GM19193 (cell line): ENCODE measurements around the gene DPH2.

Experiments
- POLR2A ChIP-seq: IDR thresholded peaks from 4 replicates; pipeline ENCODE4 v1.6.1; 2011; ENCODE audit not compliant: insufficient read depth, insufficient read length; ENCODE audit errors: extremely low read depth

Gene DPH2, protein sequence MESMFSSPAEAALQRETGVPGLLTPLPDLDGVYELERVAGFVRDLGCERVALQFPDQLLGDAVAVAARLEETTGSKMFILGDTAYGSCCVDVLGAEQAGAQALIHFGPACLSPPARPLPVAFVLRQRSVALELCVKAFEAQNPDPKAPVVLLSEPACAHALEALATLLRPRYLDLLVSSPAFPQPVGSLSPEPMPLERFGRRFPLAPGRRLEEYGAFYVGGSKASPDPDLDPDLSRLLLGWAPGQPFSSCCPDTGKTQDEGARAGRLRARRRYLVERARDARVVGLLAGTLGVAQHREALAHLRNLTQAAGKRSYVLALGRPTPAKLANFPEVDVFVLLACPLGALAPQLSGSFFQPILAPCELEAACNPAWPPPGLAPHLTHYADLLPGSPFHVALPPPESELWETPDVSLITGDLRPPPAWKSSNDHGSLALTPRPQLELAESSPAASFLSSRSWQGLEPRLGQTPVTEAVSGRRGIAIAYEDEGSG

DNA sequence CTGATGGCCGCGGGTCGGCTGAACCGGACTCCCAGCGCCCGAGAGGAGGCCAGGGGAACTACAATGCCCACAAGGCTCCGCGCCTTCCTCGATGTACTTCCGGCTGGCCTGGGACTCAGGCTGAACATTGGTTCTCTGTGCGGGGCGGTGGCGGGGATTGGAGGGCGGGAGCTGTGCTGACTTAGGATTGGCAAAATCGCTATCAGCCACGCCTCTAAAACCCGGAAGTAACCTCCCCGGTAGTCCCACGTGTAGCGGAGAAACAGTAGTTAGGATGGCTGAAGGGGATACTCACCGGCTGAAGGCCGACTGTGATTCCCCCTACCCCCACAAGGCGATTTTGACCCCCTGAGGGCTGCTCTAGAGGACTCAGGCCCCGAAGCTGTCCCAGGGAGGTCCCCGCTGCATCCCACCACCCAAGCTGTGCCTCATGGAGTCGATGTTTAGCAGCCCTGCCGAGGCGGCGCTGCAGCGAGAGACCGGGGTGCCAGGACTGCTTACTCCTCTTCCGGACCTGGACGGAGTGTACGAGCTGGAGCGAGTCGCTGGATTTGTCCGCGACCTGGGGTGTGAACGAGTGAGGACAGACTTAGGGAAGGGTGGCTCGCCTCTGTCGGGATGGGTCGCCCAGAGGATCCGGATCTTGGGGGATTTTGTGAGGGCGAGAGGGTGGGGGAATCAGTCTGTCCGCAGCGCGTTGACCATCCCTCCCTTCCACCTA is at the start of gene DPH2:
TSS of gene DPH2 (plus strand) at position 265 of the 721 bp plus-strand sequence. CDS start at position 431, 166 bp downstream.
- peak; percentile 60 for TF ChIP-seq POLR2A

DNA sequence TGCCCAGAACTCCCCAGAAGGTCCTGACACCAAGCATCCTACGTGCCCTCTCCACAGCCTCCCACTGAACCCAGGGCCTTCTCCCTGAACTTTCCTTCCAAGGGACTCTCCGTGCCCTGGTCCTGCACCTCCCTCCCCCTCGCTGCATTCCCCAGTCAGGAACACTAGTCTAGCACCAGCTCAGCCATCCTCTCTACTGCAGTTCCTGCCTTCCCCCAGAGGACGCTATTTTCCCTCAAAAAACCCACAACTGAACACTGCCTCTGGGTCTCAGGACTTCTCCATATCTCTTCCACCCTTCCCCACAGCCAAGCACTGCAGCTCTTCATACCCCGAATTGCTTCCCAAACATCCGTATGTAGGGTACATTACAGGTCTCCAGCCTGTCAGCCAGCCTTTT is 48.8 kb upstream of the DPH2 start:
- no peak for TF ChIP-seq POLR2A

DNA sequence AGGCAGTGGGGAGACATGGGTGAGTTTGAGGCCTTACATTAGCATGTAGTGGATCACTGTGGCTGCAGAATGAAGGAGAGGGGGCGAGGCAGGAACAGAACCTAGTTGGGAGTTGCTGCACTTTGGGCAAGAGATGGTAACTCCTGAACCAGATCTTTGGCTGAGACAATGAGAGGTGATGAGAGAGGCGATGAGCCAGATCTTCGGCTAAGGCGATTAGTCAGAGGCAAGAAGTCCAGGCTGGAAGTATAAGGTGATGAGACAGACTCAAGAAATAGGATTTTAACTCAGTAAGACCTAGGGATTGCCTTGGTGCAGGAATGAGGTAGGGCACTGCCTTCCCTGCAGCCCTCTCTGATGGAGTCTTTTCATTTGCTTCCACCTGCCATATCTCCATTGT is 45.3 kb upstream of the DPH2 start:
- no peak for TF ChIP-seq POLR2A

DNA sequence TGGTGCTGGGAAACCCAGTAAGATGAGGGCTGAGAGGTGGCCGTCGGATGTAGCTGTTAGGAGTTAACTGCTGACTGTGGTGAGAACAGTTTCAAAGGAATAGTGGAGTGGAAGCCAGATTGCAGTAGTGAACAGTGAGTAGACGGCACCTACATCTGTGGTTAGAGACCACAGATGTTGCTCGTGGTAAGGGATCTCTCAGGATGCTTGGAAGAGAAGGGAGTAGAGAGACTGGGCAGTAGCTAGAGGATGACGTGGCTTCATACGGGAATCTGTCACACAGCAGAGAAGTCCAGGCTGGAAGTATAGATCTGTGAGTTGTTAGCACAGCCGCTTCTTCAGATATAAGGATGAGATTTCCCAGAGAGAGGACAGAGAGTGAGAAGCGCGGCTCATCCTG is 44.0 kb upstream of the DPH2 start:
- TF ChIP-seq POLR2A: no peak

DNA sequence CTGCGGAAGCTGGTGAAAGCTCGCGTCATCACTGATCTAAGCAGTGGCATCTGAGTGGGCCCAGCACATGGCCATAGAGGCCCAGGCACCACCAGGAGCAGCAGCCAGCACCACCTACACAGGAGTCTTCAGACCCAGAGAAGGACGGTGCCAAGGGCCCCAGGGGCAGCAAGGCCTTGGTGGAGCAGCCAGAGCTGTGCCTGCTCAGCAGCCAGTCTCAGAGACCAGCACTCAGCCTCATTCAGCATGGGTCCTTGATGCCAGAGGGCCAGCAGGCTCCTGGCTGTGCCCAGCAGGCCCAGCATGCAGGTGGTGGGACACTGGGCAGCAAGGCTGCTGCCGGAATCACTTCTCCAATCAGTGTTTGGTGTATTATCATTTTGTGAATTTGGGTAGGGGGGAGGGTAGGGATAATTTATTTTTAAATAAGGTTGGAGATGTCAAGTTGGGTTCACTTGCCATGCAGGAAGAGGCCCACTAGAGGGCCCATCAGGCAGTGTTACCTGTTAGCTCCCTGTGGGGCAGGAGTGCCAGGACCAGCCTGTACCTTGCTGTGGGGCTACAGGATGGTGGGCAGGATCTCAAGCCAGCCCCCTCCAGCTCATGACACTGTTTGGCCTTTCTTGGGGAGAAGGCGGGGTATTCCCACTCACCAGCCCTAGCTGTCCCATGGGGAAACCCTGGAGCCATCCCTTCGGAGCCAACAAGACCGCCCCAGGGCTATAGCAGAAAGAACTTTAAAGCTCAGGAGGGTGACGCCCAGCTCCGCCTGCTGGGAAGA is 39.5 kb upstream of the DPH2 start:
- no peak for TF ChIP-seq POLR2A

DNA sequence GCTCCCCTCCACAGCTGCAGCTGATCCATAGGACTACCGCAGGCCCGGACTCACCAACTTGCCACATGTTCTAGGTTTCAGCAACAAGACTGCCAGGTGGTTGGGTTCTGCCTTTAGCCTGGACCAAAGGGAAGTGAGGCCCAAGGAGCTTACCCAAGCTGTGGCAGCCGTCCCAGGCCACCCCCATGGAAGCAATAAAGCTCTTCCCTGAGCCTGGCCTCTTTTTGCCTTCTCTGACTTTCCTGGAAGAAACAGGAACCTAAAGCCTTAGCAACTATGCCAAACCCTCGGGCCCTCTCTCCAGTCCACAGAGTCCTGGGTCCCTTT is 38.9 kb upstream of the DPH2 start:
- TF ChIP-seq POLR2A: no peak

DNA sequence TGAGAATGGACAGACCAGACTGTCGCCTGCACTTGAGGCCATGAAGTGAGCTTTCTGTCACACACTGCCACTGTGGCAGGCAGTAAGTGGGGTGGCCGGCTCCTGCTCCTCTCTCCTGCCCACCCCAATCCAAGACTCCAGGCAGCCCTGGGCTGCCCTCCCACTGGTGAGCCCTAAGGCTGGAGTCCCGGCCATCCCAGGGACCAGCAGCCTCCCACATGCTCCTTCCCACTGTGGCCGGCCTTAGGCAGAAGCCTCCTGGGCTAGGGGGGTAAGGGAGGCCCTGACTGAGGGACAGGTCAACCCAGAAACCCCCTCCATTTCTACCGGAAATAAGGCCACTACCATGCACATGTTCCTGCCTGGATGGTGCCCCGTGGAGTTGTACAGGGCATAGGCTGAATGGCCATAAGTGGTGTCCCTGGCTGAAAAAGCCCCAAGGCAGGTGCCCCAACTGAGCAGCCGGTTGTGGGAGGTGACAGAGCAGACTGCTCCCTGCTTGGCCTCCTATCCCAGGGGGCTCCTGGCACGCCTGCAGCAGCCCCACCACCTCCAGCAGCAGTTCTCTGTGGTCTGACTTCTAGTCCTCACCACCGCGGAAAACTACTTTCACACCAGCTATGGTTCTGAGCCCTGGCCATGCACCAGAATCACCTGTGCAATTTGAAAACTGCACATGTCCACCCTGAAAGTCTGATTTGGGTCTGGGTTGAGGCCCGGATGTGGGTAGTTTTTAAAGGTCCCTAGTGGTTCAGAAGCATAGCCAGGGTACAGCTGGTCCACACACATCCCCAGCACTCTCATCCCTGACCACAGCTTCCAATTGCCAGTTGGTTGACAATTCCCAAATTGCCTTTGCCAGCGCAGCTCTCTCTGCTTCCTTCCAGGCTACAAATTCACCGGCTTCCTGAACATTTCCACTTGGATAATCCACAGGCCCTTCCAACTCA is 37.8 kb upstream of the DPH2 start:
- no peak for TF ChIP-seq POLR2A

DNA sequence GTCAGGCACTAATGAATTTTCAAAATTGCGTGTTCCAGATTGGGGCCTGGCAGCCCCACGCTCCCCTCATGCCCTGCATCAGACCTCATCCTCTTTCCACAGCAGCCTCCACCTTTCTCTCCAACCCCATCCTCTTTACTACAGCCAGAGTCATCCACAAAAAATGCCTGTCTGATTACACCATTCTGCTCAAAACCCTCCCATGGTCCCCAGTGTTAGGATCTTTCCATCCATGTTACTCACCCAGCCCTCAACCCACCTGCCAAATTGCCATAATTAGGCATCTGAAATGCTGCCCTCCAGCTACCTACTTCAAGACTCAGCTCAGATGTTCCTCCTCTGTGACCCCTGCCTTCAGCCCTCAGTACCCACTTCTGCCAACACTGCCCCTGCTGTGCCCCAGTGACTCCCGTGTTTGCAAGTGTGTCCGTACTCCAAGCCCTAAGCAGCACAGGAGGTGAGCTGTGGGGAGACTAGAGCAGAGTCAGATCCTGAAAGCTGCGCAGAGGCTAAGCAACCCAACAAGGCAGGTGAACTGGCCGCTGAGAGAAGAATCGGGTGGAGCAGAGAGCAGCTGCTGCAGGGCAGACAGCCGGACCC is 36.9 kb upstream of the DPH2 start:
- no peak for TF ChIP-seq POLR2A

DNA sequence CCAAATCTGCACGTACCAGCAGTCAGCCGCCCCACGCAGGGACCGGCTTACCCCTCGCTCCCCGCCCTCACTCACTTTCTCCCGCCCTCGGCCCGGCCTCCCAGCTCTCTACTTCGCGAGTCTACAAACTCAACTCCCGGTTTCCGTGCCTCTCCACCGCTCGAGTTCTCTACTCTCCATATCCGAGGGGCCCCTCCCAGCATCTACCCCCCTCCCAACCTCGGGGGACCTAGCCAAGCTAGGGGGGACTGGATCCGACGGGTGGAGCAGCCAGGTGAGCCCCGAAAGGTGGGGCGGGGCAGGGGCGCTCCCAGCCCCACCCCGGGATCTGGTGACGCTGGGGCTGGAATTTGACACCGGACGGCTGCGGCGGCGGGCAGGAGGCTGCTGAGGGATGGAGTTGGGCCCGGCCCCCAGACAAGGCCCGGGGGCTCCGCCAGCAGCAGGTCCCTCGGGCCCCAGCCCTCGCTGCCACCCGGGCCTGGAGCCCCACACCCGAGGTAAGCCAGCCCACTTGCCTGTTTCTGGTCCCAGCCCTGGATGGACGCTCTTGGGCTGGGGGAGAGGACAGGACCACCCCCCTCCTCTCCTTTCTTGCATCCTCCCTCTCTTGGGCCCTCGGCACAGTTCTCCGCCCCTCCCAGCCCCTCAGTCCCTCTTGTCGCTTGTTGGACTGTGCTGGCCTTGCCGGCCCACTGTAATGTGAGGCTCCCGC is 36.3 kb upstream of the DPH2 start, which contains the start of gene ARTN:
TSS of gene ARTN (plus strand) at position 416 of the 715 bp plus-strand sequence. CDS start 1,856 bp downstream, outside the sequence.
- TF ChIP-seq POLR2A: no peak

DNA sequence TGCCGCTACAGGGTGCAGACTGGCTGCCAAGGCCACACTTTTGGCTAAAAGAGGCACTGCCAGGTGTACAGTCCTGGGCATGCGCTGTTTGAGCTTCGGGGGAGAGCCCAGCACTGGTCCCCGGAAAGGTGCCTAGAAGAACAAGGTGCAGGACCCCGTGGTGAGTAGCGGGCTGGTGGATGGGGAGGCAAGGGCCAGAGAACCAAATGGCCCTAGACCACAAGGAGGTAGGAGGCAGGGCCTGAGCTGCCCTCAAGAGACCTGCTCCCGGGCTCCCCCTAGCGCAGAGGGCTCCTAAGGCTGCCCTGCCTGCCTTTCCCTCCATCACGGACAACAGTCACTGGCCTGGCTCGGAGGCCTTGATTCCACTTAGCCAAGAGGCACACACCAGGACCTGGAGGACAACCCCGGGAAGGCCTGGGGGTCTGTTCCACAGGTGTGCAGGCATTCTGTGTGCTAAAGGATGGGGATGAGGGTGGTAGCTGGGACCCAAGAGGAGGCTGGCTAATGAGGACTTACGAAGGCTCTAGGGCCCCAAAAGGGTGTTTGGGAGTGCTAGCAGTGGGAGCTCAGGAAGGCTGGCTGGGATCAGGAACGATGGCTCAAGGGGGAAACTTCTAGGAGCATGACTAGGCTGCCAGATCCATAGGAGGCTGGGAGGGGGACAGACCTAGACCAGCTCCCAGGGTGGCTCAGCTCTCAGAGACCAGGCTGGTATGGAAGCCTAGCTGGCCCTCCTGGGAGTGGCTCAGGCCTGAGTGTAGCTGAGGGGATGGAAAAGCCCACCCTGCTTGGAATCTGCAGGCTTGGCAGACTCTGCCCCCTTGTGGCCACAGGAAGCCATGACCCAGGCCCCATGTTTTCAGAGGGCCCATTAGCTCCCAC is 35.5 kb upstream of the DPH2 start:
- TF ChIP-seq POLR2A: no peak

DNA sequence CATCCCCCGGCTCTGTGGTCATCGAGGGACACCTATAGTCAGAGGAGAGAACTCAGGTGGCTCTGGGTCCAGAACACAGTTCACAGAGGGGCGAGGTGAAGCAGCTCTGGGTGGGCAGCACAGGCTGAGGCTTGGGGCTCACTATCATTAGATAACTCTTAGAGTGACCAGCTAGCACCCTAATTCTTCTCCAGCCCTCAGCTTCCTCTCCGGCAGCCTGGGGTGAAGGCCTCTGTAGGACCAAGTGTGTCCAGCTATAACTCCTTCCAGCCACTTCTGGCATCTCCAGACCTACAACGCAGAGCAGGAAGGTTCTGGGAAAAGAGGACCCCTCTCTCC is 34.9 kb upstream of the DPH2 start:
- TF ChIP-seq POLR2A: no peak

DNA sequence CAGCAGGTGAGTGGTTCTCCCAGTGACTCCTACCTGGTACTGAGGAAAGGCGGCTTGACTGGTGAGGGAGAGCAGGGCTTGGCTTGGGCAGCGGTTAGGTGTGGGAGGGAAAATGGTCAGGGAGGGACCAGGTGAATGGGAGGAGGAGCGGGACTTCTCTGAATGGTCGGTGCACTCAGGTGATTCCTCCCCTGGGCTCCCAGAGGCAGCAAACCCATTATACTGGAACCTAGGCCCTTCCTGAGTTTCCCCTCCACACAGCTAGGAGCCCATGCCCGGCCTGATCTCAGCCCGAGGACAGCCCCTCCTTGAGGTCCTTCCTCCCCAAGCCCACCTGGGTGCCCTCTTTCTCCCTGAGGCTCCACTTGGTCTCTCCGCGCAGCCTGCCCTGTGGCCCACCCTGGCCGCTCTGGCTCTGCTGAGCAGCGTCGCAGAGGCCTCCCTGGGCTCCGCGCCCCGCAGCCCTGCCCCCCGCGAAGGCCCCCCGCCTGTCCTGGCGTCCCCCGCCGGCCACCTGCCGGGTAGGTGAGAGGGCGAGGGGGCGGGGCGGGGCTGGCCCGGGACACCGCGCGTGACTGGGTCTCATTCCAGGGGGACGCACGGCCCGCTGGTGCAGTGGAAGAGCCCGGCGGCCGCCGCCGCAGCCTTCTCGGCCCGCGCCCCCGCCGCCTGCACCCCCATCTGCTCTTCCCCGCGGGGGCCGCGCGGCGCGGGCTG is 33.9 kb upstream of the DPH2 start:
- no peak for TF ChIP-seq POLR2A
